K562 (cell line): ENCODE measurements around the gene ABCB6. TPM values are rescaled to one million over a fixed set of nuclear protein-coding genes. Genes with fewer than 3 reads are reported as not detected.

Source experiments
- ARID3A ChIP-seq: IDR thresholded peaks from 2 replicates; pipeline ENCODE4 v1.6.1; 2012; ENCODE audit warnings: low read depth, low read length, improper control_type of control experiment, borderline replicate concordance
- DIDO1 ChIP-seq: fragments of 450-650 bp; IDR thresholded peaks from 2 replicates; pipeline ENCODE4 v1.6.1; 2016; ENCODE audit warnings: low read depth, missing biosample characterization, missing genetic modification characterization
- FOSL1 ChIP-seq: fragments of 200-800 bp; sonication (Bioruptor generic); conservative IDR thresholded peaks from 2 replicates; pipeline ENCODE4 v1.6.1; 2016; ENCODE audit warnings: missing genetic modification characterization, missing compliant biosample characterization
- HNRNPK ChIP-seq: fragments of 200-400 bp; formaldehyde crosslinking; IDR thresholded peaks from one replicate; pipeline ENCODE4 v1.6.1; 2018; ENCODE audit warnings: mild to moderate bottlenecking, low read depth, low read length; ENCODE audit not compliant: poor library complexity, severe bottlenecking
- KDM2B ChIP-seq: fragments of 250-450 bp; sonication (Bioruptor Pico); IDR thresholded peaks from 2 replicates; pipeline ENCODE4 v1.8.0; 2021; ENCODE audit warnings: mild to moderate bottlenecking, moderate library complexity
- L3MBTL2 ChIP-seq: fragments of 450-650 bp; IDR thresholded peaks from 2 replicates; pipeline ENCODE4 v1.6.1; 2016; ENCODE audit warnings: mild to moderate bottlenecking, moderate library complexity
- NR4A1 ChIP-seq, 2 experiments: fragments of 250-450 bp in 1 of 2; fragments of 450-650 bp in 1 of 2; sonication (Bioruptor Pico) in 1 of 2; IDR thresholded peaks; 2 replicates each; pipeline versions ENCODE4 v1.4.0 to v1.6.1; 2016 to 2020; ENCODE audit warnings: mild to moderate bottlenecking in 2 of 2, missing compliant biosample characterization in 1 of 2, missing genetic modification characterization in 1 of 2, moderate library complexity in 1 of 2
- SAFB ChIP-seq: fragments of 200-400 bp; formaldehyde crosslinking; IDR thresholded peaks from 2 replicates; pipeline ENCODE4 v1.6.1; 2017; ENCODE audit warnings: low read depth, low read length, borderline replicate concordance
- SP2 ChIP-seq: IDR thresholded peaks from 2 replicates; pipeline ENCODE4 v1.6.1; 2011; ENCODE audit warnings: mild to moderate bottlenecking, low read depth, low read length, moderate library complexity; ENCODE audit not compliant: poor library complexity, severe bottlenecking; ENCODE audit errors: extremely low read depth
- TEAD2 ChIP-seq: fragments of 450-650 bp; IDR thresholded peaks from 2 replicates; pipeline ENCODE4 v1.6.1; 2016; ENCODE audit warnings: missing genetic modification characterization, control low read depth, missing compliant biosample characterization
- TFE3 ChIP-seq: fragments of 450-650 bp; formaldehyde crosslinking; IDR thresholded peaks from 2 replicates; pipeline ENCODE4 v1.4.0; 2020; ENCODE audit warnings: mild to moderate bottlenecking, mixed read lengths
- TSHZ1 ChIP-seq: fragments of 250-450 bp; sonication (Bioruptor Pico); IDR thresholded peaks from 2 replicates; pipeline ENCODE4 v1.4.0; 2020; ENCODE audit warnings: mild to moderate bottlenecking, moderate library complexity
- USF2 ChIP-seq: sonication (generic); formaldehyde crosslinking; IDR thresholded peaks from 2 replicates; pipeline ENCODE4 v1.5.0; 2020; ENCODE audit warnings: missing genetic modification reagents
- XRCC3 ChIP-seq: fragments of 450-650 bp; IDR thresholded peaks from 2 replicates; pipeline ENCODE4 v1.6.1; 2017; ENCODE audit warnings: mild to moderate bottlenecking, moderate library complexity
- ZBTB7A ChIP-seq: IDR thresholded peaks from 2 replicates; pipeline ENCODE4 v1.6.1; 2011; ENCODE audit warnings: low read depth, mild to moderate bottlenecking, low read length, moderate library complexity, borderline replicate concordance; ENCODE audit not compliant: control insufficient read depth
- ZC3H4 ChIP-seq: sonication (generic); formaldehyde crosslinking; IDR thresholded peaks from 2 replicates; pipeline ENCODE4 v1.9.0; 2021; ENCODE audit warnings: missing genetic modification reagents, borderline replicate concordance
- ZFP36 ChIP-seq: fragments of 150-350 bp; IDR thresholded peaks from 2 replicates; pipeline ENCODE4 v1.6.1; 2018; ENCODE audit warnings: low read length, low read depth; ENCODE audit not compliant: partially characterized antibody
- ZNF134 ChIP-seq: fragments of 250-450 bp; sonication (Bioruptor Pico); conservative IDR thresholded peaks from 2 replicates; pipeline ENCODE4 v1.4.0; 2020
- ZNF384 ChIP-seq: IDR thresholded peaks from 2 replicates; pipeline ENCODE4 v1.6.1; 2012; ENCODE audit warnings: low read depth, low read length, improper control_type of control experiment
- polyA plus RNA-seq, 8 experiments: library from polyadenylated mRNA; depleted of rRNA in 4 of 8; stranded (reverse) in 5 of 8; unstranded in 3 of 8; fragments of >200 nt; fragmentation: Nextera tagmentation in 2 of 8; fragmentation: Illumina TruSeq in 1 of 8; extraction: Ambion mirVana in 2 of 8; extraction: Trizol in 1 of 8; gene quantifications; 2 replicates each; pipeline versions ENCODE4 v1.2.1 to v1.2.3, GENCODE V29; 2011 to 2014; ENCODE audit warnings: inconsistent platforms in 1 of 8, missing spikeins in 1 of 8
- total RNA-seq, 7 experiments: library from RNA; depleted of rRNA in 6 of 7; stranded (reverse); fragments of >200 nt in 6 of 7; fragmentation: Illumina TruSeq in 2 of 7; extraction: Trizol in 2 of 7; gene quantifications; 2 replicates each; pipeline versions ENCODE4 v1.2.1 to v1.2.3, GENCODE V29; 2011 to 2021; ENCODE audit warnings: low replicate concordance in 1 of 7

ABCB6 gene
- total and polyA plus RNA-seq, 9 of the 15 experiments (the other 6 are each of a cell fraction or from before 2014, with no cell fraction given), result 3.7 to 29.8 (median 16.8) TPM

- TF ChIP-seq ZBTB7A (peak; percentile 70; the same call in 1 of the 2 replicates), ARID3A (no peak), TEAD2 (tag) (no peak), NR4A1 (CRISPR knock-in tag; IDR thresholded peaks at IDR 0.05) (no peak), NR4A1 (tag; IDR thresholded peaks at IDR 0.05) (no peak), DIDO1 (tag) (no peak), HNRNPK (no peak), ZNF134 (no peak), XRCC3 (no peak), TFE3 (no peak), ZFP36 (no peak), SP2 (no peak), ZNF384 (no peak), ZC3H4 (CRISPR knock-in tag) (no peak), FOSL1 (no peak), KDM2B (CRISPR knock-in tag) (no peak), L3MBTL2 (peak; percentile 88), SAFB (no peak), TSHZ1 (CRISPR knock-in tag) (no peak), USF2 (CRISPR knock-in tag) (no peak)
Observed at GRCh38 chr2:219160186-219161017, 58.4 kb downstream of the ABCB6 start, which contains the start of gene NHEJ1 (continued).
